GM21737 (cell line): ENCODE measurements around the gene TTLL7.
"Not testable (repeated sequence)": the region's sequence is repeated elsewhere in the genome, so short reads cannot be mapped to it uniquely, and the experiment has no call there.

ENCODE experiments used
- ATAC-seq: cut with Tn5 transposase; IDR thresholded peaks from one replicate; pipeline ENCODE4 v1.9.1; 2021; ENCODE audit warnings: mild to moderate bottlenecking, moderate library complexity; ENCODE audit not compliant: unreplicated experiment

Gene TTLL7

DNA sequence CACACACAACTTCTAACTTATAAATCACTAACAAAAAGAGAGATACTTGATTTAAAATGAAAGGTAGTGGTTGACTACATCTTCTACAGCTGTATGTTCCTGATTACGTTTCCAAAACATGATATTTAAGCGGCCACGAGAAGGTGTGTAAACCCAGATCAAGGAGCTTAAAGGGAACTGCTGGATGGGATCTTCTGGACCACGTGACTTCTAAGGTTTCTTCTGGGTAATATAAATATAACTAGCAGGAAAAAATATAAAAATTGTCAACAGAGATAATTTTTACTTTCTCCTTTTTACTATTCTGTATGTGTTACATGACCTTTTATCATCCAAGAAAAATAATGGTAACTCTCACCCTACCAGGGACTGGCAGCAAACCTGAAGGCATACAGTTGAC is 66.2 kb downstream of the TTLL7 start:
- ATAC-seq = no peak

GRCh38 chr1:83932281-83932680 is 66.7 kb downstream of the TTLL7 start:
- ATAC-seq = no peak

GRCh38 chr1:83931658-83932253 is 67.2 kb downstream of the TTLL7 start:
- no peak for ATAC-seq

DNA sequence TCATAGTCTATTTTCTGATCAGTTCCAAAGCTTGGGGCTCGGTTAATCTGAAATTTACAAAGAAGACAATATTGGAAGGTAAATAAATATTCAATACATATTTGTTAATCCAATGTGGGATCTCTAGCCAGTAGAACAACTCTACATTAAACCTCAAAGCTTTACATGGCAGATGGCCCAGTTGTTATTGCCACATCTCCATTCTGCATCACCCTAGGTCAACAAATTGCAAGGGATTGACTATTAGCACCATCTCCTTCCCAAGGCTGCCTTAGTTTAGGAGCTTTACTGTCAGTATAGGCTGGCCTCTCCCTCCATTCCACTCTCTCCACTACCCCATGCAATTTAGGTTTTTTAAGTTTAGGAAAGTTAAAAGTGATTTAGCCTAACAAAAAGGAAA is 69.7 kb downstream of the TTLL7 start:
- ATAC-seq = no peak

DNA sequence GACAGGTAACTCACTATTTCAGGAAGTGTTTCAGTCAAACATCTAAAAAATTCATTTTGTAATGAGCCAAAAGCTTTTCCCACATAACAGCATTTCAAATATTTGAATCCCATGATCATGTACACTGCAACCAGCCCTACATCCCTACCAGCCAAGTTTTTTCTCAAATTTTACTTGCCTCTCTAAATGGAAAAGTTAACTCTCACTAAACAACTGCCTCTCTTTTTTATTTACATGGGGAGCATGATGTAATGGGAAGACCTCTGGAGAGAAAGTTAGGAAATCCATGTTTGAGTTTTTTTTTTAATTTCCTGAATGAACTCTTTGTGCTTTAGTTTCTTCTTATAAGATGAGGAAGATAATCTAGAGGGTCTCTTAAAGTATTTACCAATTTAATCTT is 70.5 kb downstream of the TTLL7 start:
- ATAC-seq = no peak

GRCh38 chr1:83927701-83928100 is 71.2 kb downstream of the TTLL7 start:
- ATAC-seq = no peak

GRCh38 chr1:83927061-83927460 is 71.9 kb downstream of the TTLL7 start:
- no peak for ATAC-seq

GRCh38 chr1:83923553-83923952 is 75.4 kb downstream of the TTLL7 start:
- ATAC-seq = no peak

GRCh38 chr1:83922431-83922830 is 76.5 kb downstream of the TTLL7 start:
- no peak for ATAC-seq

DNA sequence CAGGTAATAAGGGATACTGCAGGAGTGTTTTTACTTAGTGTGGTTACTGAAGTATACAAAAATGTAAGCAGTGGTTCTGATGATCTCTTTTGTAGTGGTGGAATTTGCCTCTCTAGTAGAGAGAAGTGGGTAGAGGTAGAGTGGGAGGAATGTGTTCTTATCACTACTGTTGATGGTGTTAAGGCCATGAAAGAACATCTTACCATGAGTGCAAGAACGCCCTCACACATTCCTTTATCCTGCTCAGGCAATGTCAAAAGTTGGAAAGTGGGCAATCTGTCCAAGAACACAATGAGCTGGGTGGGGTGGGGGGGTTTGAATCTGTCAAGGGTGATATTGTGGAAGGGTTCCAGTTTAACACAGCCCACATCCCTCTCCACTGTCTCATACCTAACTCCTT is 78.6 kb downstream of the TTLL7 start:
- no peak for ATAC-seq

GRCh38 chr1:83919872-83920271 is 79.1 kb downstream of the TTLL7 start:
- ATAC-seq = no peak

GRCh38 chr1:83918688-83919285 is 80.1 kb downstream of the TTLL7 start:
- ATAC-seq = no peak

DNA sequence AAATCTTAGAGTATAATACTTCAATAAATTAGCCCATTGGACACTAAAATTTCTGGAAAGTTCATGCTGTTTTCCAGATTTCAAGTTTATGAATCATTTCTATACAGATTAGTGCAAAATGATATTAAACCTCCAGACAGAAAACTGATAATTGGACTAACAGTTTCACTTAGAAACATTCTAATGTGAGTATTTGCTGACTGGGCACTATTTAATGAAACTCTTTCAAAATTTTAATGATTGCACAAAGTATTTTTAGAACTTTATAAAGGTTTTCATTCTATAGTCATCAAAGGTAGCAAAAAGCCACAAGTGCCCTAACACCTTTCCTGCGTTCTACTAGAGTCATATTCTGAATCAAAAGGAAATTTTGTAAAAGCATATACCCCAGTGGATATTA is 81.0 kb downstream of the TTLL7 start:
- no peak for ATAC-seq

DNA sequence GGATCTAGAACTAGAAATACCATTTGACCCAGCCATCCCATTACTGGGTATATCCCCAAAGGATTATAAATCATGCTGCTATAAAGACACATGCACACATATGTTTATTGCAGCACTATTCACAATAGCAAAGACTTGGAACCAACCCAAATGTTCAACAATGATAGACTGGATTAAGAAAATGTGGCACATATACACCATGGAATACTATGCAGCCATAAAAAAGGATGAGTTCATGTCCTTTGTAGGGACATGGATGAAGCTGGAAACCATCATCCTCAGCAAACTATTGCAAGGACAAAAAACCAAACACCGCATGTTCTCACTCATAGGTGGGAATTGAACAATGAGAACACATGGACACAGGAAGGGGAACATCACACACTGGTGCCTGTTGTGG is 82.8 kb downstream of the TTLL7 start:
- not testable (repeated sequence) for ATAC-seq

GRCh38 chr1:83912876-83913275 is 86.1 kb downstream of the TTLL7 start:
- no peak for ATAC-seq

GRCh38 chr1:83910461-83910860 is 88.5 kb downstream of the TTLL7 start:
- no peak for ATAC-seq

DNA sequence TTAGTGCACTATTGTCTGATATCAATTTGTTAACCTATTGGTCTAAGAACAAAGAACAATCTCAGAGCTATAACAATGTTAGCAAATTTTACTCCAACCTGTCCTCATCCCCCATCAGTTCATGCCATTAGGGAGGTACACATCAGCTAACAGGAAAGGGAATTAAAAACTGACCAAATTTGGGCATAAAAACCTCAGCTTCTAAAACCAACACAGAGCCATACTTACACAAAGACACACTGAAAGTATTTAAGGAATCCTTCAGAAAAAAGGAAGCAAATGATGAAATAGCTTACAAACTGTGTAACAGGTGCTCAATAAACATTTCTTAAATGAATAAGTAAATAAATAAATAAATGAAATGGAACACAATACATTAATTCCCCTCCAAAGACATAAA is 89.2 kb downstream of the TTLL7 start:
- no peak for ATAC-seq

DNA sequence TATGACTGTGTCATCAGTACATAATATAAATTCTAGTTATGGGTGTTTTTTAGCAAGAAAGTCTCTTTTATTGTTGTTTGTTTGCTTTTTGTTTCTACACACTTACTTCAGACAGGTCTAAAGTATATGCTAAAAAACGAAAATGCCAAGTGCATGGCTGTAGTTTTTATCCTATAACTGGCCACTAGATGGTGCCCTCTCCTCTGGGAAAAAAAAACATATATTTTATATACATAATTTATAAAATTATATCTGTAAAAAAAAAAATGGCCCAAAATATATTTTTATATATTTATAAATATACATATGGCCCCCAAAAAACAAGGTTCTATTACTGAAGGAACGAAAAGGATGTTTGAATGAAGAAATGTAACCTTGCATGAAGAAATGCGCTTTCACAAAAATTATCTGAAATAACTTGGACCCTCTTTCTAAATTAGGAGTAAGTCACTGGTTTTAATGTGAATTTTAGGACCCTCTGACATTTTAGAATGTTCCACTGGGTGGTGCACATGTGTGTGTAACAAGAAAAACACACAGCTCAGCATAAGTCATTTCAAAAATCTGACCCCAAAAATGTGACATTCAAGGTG is 93.5 kb downstream of the TTLL7 start:
- ATAC-seq = no peak

DNA sequence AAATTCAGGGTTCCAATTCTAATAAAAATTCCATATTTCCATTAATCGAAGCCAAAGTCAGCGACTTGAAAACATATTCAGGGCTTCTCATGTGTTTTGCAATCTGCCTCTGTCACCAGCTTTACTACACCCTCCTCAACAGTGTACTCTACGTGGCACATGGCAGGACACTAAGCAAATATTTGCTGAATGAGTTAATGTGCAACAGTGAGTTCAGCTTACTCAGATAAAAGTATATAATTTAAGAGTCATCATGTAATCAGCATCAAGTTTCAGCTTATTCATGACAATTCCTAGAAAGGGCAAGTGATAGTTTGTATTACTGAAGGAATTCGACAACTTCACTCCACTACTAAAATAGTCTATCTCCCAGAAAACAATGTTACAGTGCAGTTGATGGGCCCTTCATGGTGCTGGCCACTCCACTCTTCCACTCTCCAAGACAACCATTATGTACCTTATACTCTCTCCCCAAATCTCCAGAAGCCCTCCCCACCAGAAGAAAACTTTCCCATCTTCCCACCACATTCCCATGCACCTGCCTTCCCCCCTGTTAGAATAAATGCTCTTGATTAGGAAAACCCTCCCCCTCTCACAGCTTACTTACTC is 97.3 kb downstream of the TTLL7 start:
- no peak for ATAC-seq

DNA sequence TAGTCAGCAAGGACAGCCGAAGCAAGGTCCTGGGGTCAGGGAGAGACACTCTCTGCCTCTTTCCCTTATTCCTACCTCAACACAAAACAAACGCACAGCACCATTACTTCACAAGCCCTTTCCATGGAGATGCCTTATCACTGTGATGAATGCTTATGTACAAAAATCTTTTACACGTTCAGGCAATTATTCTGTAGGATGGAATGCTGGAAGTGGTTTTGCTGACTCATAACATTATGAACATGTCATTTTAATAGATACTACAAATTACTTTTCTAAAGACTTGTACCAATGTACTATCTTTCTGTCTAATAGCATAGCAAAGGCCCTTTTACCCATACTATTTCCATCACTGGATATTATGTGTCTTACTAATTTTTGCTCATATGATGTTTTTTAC is 98.4 kb downstream of the TTLL7 start:
- ATAC-seq = no peak

DNA sequence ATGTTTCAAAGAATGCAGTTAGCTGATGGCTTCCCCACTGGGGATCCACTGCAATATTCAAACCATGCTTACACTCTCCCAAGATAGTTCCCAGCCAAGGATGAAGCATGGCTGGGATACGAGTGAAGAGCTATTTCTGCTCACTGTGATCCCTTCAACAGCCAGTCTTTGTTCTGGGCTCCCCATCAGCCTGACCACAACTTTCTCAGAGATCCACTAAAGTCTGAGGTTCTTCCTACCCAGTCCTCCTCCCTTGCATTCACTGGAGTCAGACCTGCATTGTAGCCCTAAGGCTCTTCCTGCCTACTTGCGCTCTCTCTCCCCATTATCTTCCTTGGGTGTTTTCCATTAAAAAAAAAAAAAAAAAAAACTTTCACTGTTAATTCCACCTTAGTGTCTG is 101.4 kb downstream of the TTLL7 start:
- no peak for ATAC-seq

- ATAC-seq = no peak
Observed at GRCh38 chr1:83896299-83896698, 102.6 kb downstream of the TTLL7 start.
